Activated naive CD4-positive, alpha-beta T cell treated with anti-CD3 and anti-CD28 coated beads, Interleukin-2, amount 10 ng/mL, durations not matched to agents 7 days and 5 days (primary cell): ENCODE data around the gene B3GAT2.

Experiments
- CTCF ChIA-PET: fragments of 350-600 bp; sonication (Branson Sonifier 250); formaldehyde crosslinking; loops from one replicate; lab custom pipeline; 2021; ENCODE audit warnings: antibody characterized with exemption; lab: Charles Lee
- DNase-seq: peaks from one replicate; pipeline ENCODE4 v3.0.0-alpha.2; 2020
- H3K27ac Mint-ChIP-seq: one replicate; pipeline ENCODE4 v1.8.0; 2021; ENCODE audit warnings: mild to moderate bottlenecking, moderate library complexity, mixed read lengths
- H3K27me3 Mint-ChIP-seq: one replicate; pipeline ENCODE4 v1.8.0; 2021; ENCODE audit warnings: mild to moderate bottlenecking, mixed read lengths
- H3K36me3 Mint-ChIP-seq: one replicate; pipeline ENCODE4 v1.8.0; 2021; ENCODE audit warnings: mixed read lengths
- H3K4me1 Mint-ChIP-seq: one replicate; pipeline ENCODE4 v1.8.0; 2021; ENCODE audit warnings: mixed read lengths
- H3K4me3 Mint-ChIP-seq: one replicate; pipeline ENCODE4 v1.8.0; 2021; ENCODE audit warnings: mild to moderate bottlenecking, moderate library complexity, mixed read lengths
- H3K9me3 Mint-ChIP-seq: one replicate; pipeline ENCODE4 v1.8.0; 2021; ENCODE audit warnings: mixed read lengths

The B3GAT2 gene

DNA sequence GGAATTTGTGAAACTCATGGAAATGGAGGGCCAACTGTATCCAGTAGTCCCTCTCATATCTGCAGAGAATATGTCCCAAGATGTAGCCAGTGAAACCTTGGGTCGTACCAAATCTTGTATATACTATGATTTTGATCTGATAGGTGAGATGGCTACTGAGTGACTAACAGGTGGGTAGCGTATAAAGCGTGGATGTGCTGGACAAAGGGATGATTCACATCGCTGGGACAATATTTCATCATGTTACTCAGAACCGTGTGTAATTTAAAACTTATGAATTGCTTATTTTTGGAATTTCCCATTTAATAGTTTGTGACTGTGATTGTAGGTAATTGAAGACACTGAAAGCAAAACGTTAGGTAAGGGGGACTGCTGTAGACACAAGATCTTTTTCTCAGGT lies 145.1 kb downstream of the B3GAT2 start:
- Mint-ChIP-seq H3K27ac (no peak overlapping the region), H3K9me3 (no peaks in the 10 kb centered on the region), H3K27me3 (no peaks in the 10 kb centered on the region), H3K36me3 (peaks cover 17% of the 10 kb centered on the region), H3K4me1 (no peaks in the 10 kb centered on the region), H3K4me3 (no peak overlapping the region)
- CTCF ChIA-PET = no interaction called here
- no peak for DNase-seq
